Tibial nerve (tissue), 4 donors: Measurements from ENCODE around the gene CFAP46.

ENCODE experiments used
- EP300 ChIP-seq, 2 donors: sonication (generic); formaldehyde crosslinking; IDR thresholded peaks; one replicate each; pipeline ENCODE4 v1.6.1; 2017; ENCODE audit warnings: antibody characterized with exemption in 2 of 2, mild to moderate bottlenecking in 1 of 2
- POLR2A ChIP-seq, 2 donors: fragments of 450-650 bp; IDR thresholded peaks; one replicate each; pipeline ENCODE4 v1.6.1; 2017; ENCODE audit warnings: antibody characterized with exemption in 2 of 2, mild to moderate bottlenecking in 2 of 2, moderate library complexity in 2 of 2
- TF ChIP-seq, protein P1 (sequence below), 5 experiments: fragments of 200-600 bp in 3 of 5; fragments of 450-650 bp in 2 of 5; sonication (generic) in 3 of 5; IDR thresholded peaks; one replicate each; pipeline ENCODE4 v1.5.1; 2016 to 2019; ENCODE audit warnings: antibody characterized with exemption in 5 of 5, mild to moderate bottlenecking in 3 of 5, moderate library complexity in 2 of 5

DNA sequence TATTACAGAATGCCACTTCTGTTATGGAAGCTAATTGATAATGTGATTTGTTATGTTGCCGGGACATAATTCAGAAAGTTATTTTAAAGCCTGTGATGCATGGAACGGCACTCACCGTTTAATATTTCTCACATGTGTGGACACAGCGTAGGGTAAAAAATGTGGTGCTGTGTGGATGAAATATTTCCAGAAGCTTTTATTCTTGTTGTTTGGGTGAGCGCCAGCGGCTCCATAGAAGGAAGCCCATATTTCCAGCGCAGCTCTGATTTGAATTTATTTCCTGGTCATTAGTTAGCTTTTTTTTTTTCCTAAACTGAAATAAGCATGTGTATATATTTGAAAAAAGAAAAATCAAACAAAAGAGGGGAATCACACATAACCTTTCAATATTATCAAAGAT lies 136.3 kb downstream of the CFAP46 start:
- TF ChIP-seq, protein P1, sequence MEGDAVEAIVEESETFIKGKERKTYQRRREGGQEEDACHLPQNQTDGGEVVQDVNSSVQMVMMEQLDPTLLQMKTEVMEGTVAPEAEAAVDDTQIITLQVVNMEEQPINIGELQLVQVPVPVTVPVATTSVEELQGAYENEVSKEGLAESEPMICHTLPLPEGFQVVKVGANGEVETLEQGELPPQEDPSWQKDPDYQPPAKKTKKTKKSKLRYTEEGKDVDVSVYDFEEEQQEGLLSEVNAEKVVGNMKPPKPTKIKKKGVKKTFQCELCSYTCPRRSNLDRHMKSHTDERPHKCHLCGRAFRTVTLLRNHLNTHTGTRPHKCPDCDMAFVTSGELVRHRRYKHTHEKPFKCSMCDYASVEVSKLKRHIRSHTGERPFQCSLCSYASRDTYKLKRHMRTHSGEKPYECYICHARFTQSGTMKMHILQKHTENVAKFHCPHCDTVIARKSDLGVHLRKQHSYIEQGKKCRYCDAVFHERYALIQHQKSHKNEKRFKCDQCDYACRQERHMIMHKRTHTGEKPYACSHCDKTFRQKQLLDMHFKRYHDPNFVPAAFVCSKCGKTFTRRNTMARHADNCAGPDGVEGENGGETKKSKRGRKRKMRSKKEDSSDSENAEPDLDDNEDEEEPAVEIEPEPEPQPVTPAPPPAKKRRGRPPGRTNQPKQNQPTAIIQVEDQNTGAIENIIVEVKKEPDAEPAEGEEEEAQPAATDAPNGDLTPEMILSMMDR (IDR thresholded peaks at IDR 0.05) = no peak
- TF ChIP-seq POLR2A (IDR thresholded peaks at IDR 0.05) (no peak), EP300 (IDR thresholded peaks at IDR 0.05) (no peak)
